ENCODE measurements around the gene DPY19L1.
"Not testable (repeated sequence)": the region's sequence is repeated elsewhere in the genome, so short reads cannot be mapped to it uniquely, and the experiment has no call there.

The DPY19L1 gene

DNA sequence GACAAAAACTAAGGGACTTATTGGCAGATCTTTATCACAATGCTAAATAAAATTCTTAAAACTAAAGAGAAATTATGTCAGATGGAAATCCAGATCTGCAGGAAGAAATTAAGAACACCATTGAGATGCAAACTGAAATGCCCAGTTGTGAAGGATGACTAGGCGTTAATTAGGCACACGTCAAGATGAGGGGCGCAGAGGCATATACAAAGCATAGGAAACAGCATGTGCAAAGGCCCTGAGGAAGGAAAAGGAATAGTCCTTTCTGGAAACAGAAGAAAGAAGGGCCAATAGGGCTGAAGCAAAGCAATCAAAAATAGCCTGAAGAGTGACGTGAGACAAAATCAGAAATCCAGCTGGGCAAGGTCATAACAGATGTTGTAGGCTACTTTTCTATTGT is 53.1 kb downstream of the DPY19L1 start:
- not testable (repeated sequence) for DNase-seq

DNA sequence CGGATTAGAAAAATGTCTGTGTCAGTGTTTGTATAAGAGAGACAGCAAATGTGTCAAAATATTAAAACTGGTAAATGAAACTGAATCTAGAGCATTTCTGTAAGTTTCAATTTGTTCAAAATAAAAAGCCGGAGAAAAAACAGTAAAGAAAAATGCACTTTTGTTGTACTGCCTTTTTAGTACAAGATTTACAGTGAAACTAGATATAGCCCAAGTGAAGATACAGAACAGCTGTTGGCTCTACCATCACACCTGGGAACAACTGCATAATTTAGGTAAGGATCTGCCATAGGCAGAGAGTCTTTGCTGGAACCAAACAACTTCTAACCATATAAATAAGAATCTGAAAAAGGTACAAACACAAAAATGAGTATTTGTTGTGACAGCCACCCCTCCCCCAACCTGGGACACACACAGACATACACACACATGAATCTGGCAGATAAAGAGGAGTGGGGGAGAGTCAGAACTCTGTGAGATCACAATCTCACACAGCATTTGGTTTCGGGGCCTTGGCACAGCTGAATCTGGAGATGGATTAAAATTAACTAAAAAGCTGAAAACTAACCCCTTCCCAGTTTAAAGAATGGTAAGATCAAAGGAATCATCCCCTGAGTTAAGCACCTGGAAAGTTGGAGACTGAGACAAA is 54.8 kb downstream of the DPY19L1 start:
- DNase-seq, result no peak

DNA sequence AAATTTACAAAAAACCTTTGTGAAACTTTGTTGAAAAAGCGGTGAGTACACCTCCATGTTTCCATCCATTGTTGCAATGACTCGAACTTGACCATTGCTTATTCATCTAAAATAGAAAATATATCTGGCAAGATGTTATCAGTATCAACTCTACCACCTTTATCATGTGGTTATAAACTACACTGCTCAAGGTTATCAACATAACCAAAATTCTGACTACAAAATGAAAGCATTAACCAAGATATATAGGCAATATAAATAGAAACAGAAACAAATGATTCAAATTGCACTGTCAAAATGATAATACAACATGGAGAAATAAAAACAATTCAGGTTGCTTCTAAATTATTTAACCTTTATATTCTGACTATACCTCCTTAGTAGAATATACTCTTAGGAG is 58.2 kb downstream of the DPY19L1 start:
- not testable (repeated sequence) for DNase-seq

DNA sequence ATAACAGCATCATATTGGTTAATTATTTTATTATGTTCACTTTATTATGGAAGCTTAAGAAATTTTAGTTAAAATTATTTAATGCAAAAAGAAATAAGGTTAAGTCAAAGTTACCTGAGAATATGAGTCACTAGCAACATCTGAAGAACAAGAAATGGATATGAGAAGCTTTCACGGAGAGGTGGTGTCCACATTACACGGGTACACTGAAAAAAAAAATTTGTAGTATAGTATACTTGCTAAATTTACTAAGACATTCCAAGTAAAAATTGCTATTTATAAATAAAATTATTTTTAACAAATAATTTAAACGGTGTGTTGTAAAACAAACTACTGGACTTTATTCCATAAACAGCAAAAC is 63.9 kb downstream of the DPY19L1 start:
- no peak for DNase-seq

DNA sequence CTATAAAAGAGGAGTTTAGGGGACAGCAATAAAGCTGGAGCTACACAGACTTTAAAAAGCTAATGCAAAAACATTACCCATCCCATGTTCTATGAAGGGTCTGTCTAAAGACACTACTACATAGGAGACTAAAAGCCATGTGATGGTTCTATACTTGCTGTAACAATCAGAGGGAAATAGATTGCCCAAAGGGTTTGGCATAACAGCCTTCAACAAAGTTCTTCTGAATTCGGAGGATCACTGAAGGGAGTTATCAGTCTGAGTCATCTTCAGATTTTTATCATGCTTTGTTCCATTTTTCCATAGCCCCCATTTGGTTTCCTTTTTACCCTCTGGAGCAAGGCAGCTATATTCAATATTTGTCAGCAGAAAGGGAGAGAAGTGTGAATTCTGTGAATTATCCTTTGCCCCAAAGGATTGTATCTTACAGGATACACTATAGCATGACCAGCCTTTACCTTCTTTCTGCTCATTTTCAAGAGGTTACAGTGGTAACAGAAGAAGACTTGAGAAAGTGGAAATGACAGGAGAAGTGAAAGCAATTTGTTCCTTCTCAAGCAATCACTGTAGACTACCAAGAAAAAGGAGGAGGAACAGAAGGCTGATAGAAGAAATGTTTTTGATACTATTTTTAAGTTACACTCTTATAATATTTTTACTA is 64.4 kb downstream of the DPY19L1 start:
- DNase-seq, result not testable (repeated sequence)

DNA sequence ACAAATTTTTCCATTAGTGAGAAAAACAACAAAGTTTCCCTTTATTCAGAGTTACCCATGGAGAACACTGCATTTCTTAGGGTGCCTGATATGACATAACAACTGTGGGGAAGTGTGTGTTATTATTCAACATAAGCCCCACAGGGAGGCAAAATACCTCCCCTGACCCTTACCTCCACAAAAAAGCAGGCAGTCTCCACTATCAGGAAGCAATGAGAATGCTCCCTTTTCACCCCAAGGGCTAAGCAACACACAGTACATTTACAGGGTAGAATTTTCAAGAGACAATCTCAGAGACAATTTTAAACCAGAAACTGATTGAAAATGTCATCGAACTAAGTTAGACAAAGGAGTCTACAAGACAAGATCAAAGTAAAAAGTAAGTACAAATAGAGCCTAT is 69.5 kb downstream of the DPY19L1 start:
- not testable (repeated sequence) for DNase-seq

DNA sequence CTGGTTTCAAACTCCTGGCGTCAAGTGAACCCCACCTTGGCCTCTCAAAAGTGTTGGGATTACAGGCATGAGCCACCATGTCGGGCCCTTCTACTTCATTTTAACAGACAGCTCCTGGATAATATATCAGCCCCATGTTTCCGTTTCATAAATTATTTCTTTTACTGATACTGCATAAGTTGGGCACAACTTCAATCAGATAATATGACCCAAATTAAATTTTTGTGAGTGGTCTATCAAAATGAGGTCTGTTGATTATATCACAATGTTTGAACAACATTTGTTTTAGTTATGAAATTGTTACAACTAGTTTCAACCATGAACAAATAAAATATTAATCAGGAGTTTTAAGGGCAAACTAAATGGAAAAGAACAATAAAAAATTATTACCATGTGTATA is 70.8 kb downstream of the DPY19L1 start:
- not testable (repeated sequence) for DNase-seq

DNA sequence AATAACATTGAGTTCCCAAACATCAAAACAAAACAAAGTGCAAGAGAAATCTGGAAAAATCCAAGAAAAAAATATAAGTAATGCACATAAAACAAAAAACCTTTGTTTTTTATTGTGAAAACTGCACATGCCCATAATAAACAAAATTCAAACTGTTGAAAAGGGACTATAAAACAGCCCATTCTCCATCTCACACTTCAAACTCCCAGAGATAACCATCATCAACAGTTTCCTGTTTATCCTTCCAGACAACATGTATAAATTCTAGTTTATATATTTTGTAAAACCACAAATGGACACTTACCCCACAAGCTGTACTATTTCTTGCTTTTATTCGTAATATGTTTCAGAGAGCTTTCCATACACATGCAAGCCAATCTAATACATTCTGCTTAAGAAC is 79.3 kb downstream of the DPY19L1 start:
- DNase-seq, result no peak

DNA sequence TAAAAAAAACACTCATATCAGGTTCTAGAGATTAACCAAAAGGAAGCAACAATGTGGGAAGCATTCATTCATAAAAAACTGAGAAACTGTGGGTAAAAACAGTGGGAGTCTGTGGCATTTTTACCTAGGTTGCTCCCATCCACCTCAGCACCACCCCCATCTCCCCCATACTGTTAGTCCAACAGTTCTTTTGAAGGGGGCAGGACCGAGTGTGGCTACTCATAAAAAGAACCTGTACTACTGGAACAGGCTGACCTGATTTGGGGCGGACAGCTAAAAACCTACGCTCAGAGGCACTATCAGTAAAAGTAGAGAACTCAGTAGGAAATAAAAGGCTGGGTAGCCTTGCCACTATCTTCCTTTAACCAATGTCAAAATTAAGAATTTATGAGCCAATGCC is 84.5 kb downstream of the DPY19L1 start:
- no peak for DNase-seq

DNA sequence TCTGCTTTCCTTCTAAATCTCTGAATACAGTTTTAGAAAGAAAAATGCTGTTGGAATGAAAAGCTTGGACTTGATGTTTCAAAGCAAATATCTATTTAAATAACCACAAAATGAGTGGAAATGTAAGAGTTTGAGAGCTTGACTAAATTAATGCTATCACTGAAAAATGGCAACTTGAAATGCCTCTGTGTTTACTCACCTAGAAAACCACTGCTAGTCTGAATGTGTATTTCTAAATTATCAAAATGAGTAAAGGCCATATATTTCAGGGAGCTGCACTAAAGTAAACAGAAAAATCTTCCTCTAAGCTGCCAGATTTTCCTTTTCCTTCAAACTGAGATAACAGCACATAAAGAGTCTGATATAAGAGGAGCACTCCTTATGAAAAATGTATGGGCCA is 87.9 kb downstream of the DPY19L1 start:
- DNase-seq, result no peak

DNA sequence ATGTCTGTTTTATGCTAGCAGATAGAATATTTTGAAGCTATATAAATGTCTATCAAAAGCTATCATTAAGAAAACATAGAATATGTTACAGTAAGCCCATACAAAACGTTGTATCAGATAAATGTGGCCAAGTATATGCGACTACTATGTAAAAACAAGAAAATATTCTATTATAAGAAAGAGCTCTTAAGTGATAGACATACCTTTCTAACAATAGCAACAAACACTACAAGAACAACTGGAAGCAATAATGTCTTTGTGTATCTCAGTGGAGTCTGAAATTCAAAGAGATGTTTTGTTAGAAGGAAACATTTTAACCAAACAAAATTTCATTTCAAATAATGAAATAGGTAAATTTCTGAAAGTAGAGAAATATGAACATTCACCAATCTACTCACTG is 89.9 kb downstream of the DPY19L1 start:
- not testable (repeated sequence) for DNase-seq

DNA sequence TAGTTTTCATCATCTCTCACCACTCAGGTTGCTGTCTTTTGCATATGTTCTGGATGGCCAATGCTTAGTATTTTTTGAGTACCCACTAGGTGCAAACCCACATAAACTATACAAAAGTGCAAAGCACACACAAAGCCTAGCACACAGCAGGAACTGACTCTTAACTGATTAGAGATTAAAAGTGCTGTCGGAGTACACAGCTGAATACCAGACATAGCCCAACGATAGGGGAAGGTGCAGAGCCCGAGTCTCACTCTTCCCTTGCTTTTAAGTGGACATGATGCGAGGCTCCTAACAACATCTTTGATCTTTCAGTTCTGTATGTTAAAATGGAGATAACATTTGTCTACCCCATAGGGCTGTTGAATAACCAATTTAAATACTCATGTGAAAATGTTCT is 90.8 kb downstream of the DPY19L1 start:
- DNase-seq, result no peak

DNA sequence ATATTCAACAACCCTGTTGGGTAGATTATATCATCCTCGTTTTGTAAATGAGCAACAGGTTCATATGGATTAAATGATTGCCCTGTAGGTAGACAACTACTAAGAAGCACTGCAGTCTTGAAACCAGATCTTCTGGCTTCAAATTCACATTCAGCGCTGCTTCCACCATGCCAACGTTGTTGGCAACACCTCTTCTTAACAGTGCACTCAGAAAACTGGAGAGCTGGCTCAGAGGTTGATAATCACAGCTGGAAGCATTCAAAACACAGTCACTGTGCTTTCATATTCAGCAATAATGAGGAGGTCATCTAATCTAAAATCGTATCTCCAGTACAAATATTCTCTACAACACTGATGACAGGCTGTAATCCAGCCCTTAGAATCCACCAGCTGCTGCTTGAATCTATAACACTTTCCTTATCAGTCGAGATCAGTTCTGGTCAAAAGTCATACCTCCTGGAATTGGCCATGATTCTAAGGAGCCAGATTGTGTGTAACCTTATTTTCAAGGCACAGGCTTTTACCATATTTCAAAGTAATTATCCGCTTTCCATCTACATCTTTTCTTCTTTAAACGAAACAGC is 91.3 kb downstream of the DPY19L1 start:
- DNase-seq, result not testable (repeated sequence)

DNA sequence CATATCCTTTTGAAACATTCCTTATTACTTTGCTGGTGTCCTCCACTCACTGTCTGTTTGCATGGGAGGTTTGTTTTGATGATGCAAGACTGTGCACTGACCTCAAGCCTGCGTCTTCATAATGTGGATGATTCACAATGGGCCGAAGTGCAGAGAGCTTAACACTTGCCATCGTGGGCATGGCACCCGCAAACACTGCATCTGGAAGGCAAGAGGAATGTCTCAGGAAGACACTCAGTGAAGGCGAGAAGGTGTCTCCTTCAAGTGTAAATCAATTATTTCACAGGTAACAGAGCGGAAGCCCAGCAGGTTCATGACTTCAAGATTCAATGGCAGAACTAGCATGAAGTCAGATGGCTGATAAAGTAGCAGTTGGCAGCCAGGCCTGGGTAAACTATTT is 98.1 kb downstream of the DPY19L1 start:
- no peak for DNase-seq

DNA sequence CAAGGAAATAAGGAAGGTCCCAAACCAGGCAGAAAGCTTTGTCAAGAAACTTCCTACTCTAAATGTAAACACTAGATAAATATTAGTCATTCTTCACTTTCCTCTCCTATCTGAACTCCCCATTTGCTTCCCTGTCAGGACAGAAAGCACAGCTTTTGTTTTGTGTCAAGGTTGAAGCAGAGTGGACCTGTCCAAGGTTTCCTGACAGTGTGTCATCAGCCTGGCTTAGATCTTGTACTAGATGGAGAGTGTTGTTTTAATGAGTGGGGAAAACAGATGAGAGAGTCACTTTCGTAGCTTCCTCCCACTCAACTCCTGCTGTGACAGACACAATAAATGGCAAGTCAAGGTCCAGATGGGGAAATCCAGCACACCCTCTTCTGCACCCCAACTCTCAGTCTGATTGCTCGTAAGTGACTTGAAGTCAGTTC is 101.5 kb downstream of the DPY19L1 start:
- not testable (repeated sequence) for DNase-seq

DNA sequence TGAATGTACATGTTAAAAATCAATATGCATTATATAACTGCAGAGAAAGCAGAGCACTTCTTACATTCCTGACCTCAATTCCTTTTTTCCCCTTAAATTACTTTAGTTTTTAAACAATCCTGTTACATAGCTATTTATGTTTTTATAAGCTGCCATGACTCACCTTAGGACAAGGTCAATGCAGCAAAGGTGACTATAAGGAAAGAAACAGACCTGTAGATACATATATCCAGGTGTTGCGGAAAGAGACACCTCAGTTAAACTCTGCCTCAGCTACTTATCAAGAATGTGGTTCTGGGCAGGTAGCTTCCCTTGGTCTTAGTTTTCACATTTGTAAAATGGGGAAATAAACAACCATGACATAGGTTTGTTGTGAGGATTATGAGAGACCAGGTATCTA is 105.5 kb downstream of the DPY19L1 start:
- DNase-seq, result no peak

DNA sequence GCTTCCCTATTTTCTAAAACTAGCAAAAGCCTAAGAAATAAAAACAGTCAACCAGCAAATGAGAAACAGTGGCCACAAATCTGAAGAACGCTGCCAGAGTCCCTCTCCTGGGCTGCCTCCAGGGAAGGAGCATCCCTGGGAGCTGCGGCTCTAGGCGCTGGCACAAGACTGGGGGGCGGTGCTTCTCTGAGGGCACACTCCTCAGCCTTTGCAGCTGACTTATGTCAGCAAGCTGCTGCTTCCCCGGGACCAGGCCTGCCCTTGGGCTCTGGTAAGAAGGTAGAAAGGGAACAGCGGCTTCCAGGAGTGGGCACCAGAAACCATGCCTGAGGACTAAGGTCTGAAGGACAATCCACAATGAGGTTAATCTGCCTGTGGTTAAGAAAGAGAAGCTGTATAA is 107.5 kb downstream of the DPY19L1 start:
- not testable (repeated sequence) for DNase-seq

DNA sequence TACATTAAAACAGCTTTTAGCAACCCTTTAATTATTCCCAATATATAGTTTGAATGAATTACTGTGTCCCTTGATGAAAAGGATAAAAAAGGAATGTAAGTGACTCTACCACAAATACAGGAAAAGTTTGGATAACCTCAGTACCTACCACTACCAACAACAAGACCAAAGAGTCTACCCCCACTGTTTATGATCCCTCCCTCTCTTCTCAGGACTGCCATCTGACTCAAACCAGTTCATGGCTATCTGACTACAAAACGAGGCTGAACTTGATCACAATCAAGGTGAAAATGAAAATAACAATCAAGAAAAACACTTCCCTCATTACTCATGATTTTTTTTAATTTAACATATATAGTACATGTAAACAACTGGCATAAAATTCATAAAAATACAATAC is 108.7 kb downstream of the DPY19L1 start:
- DNase-seq, result no peak

DNA sequence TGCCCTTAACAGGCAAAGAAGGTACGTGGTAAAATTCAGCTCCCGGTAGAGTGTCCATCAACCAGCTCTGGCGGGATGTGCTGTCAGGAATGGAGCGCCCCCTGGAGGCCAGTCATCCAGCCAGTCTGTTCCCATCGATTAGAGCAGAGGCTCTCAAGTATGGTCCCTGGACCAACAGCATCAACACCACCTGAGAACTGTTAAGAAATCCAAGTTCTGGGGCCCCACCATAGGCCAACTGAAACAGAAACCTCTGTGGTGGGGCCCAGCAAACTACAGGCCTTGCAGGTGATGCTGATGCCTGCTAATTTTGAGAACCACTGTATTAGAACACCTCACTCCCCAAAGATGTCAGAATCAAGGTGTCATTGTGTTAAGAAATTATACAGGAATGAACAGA is 109.2 kb downstream of the DPY19L1 start:
- no peak for DNase-seq

DNA sequence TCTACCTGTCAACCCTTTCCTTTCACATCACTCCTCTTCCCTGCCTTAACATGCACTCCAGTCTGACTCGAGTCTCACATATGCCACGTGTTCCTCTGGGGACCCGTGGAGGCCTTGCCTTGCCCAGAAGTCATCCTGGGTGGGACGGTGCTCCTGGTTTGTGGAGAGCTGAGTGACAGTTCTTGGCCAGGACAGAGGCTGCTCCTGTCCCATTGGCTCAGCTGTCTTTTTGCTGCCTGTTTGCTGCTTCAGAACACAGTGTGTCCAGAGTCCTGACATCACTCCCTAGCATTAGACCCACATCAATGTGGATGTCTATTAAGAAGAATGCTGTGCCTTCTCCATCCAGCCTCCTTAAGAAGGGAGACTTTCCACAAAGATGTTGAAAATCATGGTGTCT is 116.8 kb downstream of the DPY19L1 start:
- DNase-seq, result not testable (repeated sequence)

DNA sequence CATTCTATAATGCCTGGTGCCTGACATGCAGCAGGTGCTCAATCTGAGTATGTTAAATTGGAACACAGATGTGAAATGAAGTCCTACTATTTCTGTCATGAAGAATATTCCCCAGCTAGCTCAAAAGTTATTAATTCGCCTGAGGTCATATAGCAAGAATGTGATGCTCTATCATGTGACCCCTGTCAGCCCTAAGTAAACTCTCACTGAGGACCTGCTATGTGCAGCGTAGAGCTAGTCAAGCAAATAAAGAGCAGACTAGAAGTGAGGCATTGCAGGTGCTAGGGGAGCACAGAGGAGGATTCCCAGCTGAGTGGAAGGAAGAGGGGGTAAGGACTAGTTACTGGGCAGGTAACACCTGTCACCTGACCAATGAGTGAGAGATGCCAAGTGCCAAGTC is 118.2 kb downstream of the DPY19L1 start:
- not testable (repeated sequence) for DNase-seq

DNA sequence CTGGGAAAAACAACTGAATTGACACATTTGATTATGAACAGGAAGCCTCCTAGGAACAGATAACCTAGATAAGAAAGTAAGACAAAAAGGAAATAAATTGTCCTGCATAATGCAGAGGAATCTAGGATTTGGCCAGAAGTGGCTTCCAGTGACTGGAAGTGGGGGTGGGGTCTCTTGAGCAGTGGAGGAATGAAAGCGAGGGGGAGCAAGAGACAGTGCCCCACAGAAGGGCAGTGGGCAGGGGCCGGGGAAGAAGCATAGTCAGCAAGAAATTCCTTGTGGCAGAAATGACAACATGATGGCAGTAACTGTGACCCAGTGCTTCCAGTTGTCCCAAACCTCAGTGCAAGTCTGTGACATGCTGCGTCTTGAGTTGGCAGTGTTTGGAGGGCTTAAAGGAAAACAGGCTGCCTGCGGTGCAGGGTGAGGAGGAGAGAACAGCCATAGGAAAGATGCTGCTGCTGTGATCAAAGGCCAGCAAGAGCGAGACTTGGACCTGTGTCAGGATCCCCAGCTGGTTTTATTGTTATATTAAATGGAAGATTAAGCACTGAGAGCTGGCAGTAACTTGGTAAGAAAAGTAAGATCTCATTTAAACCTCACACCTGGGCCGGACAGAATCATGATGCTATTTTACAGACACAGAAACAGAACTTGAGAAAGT is 119.0 kb downstream of the DPY19L1 start:
- not testable (repeated sequence) for DNase-seq

DNA sequence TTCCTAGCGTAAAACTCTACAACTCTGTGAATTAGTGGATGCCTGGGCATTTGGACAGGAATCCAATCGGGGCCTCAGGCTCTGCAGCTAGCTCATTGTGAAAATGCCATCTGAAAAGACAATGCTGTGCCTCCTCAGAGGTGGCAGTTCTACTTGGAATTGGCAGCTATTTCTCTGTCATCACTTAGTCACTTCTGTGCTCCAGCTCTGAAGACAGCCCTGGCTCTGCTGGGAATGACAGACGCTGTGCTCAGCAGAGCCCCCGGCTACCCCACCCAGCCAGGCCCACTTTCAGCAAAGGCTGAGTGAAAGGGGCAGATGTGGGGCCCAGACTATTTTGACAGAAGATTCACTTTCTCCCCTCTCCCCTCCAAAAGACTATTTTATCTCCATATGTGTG is 119.8 kb downstream of the DPY19L1 start:
- DNase-seq, result not testable (repeated sequence)

DNA sequence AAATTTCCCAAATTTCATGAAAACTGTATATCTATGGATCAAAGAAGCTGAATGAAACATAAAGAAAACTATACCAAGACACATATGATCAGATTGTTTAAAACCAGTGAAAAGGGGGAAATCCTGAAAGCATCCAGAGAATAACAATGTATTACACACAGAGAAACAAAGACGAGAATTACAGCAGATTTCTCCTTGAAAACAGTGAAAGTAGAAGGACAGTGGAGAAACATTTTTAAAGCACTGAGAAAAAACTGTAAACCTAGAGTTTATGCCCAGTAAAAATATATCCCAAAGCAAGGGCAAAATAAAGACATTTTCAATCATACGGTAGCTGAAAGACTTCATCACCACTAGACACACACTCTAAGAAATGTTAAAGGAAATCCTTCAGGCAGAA is 121.0 kb downstream of the DPY19L1 start:
- no peak for DNase-seq
